ENCODE measurements around the gene PDE10A. TPM values are rescaled to one million over a fixed set of nuclear protein-coding genes. Genes with fewer than 3 reads are reported as not detected.

Gene PDE10A
- total and polyA plus RNA-seq, 2 of the 13 experiments (the other 11 are each of a cell fraction or from before 2014, with no cell fraction given): not detected

DNA sequence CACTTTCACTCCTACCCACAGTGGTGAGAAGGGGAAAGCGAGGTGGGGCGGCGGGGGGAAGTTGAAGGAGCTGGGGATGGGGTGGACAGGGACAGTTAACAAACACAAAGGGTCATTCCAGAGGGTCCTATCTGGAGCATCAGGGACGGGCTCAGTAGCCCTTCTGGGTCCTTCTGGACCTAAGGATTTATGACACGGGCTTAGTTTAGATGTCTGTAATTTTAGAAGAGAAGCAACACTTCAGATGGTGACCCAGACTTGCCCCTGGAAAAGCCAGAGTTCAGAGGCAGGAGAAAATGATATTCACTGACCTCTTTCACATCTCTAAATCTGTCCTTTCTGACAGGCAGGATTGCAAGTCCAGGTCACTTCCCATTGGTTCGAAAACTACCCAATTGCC is 36.3 kb downstream of the PDE10A start:
- in situ Hi-C loops (cut with HindIII; ENCODE audit: extremely low pct_ligation_motif_present, low pct_unique_long_range_greater_than_20kb): no loop called here
- ChIA-PET POLR2A (no interaction called here), CTCF (ENCODE audit: low intra/inter-chr PET ratio, low total read pairs) (no interaction called here)
- ATAC-seq (no peak), FAIRE-seq (no peak), DNase-seq (ENCODE audit: low spot score) (no peak)
- H3K9ac ChIP-seq (ENCODE audit: insufficient read depth, low read depth, low read length): no peak overlapping the region
- no peaks in the 10 kb centered on the region for H4K20me1 ChIP-seq (ENCODE audit: insufficient read depth, low read length)
- H3K27ac ChIP-seq (ENCODE audit: extremely low read length, insufficient read depth, low read length): no peak overlapping the region
- 15% methylated on average over 6 of the region's 6 CpGs for WGBS (ENCODE audit: low lambda C conversion rate)
- no TSS peak for BruUV-seq (replicated peaks)
- H3K4me1 ChIP-seq (ENCODE audit: insufficient read depth, low read length): 0 out of 2 replicates have a peak, but pooled peaks cover 7% of the 10 kb centered on the region
- no peak overlapping the region for H2AFZ ChIP-seq (ENCODE audit: low read length)
- H3K9me3 ChIP-seq (ENCODE audit: low read length): no peaks in the 10 kb centered on the region
- H3K4me2 ChIP-seq (ENCODE audit: low read depth, low read length): no peak overlapping the region
- intact Hi-C loops (cut with micrococcal nuclease; ENCODE audit: unreplicated experiment): no loop called here
- no peak for TF ChIP-seq MXD1 (CRISPR knock-in tag; IDR thresholded peaks at IDR 0.05)
- TF ChIP-seq HCFC1 (IDR thresholded peaks at IDR 0.05; ENCODE audit: low read depth, low read length): no peak
- no peak for TF ChIP-seq YY1 (IDR thresholded peaks at IDR 0.05; ENCODE audit: insufficient read depth, insufficient replicate concordance, low read depth, low read length)
- no peak for TF ChIP-seq ETS1 (CRISPR knock-in tag; IDR thresholded peaks at IDR 0.05)
- TF ChIP-seq ZBTB38 (CRISPR knock-in tag; IDR thresholded peaks at IDR 0.05): no peak
- TF ChIP-seq ZNF318 (CRISPR knock-in tag; IDR thresholded peaks at IDR 0.05): no peak
- TF ChIP-seq, protein P1, sequence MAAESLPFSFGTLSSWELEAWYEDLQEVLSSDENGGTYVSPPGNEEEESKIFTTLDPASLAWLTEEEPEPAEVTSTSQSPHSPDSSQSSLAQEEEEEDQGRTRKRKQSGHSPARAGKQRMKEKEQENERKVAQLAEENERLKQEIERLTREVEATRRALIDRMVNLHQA (CRISPR knock-in tag; IDR thresholded peaks at IDR 0.05): no peak
- no peak for TF ChIP-seq ZNF562 (CRISPR knock-in tag; IDR thresholded peaks at IDR 0.05; ENCODE audit: borderline replicate concordance)
- TF ChIP-seq ELF1 (CRISPR knock-in tag; IDR thresholded peaks at IDR 0.05): no peak
- H3K36me3 ChIP-seq (replicated peaks in 1 of 2; ENCODE audit: control insufficient read depth in 1 of 2, insufficient read depth in 2 of 2, low read length in 2 of 2): no peaks in the 10 kb centered on the region
- H3K27me3 ChIP-seq (ENCODE audit: control insufficient read depth in 1 of 2, insufficient read depth in 2 of 2, low read length in 2 of 2): peaks cover 1 to 25% of the 10 kb centered on the region in 2 experiments; a peak in 3 of 5 replicates
- H3K4me3 ChIP-seq (replicated peaks in 1 of 3; ENCODE audit: insufficient read depth in 1 of 3, low read depth in 2 of 3, low read length in 3 of 3): no peak overlapping the region
- no peaks in the 10 kb centered on the region for H3K79me2 ChIP-seq (ENCODE audit: insufficient read depth, low read length)

Measured in HepG2 (cell line).